SK-MEL-5 (cell line): Measurements from ENCODE around the gene NFATC4. TPM values are rescaled to one million over a fixed set of nuclear protein-coding genes. Genes with fewer than 3 reads are reported as not detected.

Experiments used
- DNase-seq: peaks from one replicate; pipeline ENCODE4 v3.0.0-alpha.2; 2016; ENCODE audit warnings: low read depth, low spot score
- in situ Hi-C: cut with HindIII; loops from 2 replicates; pipeline ENCODE4 v1.10.0; 2016; ENCODE audit warnings: low sequenced_read_pairs, high pct_unique_total_duplicates, low pct_unique_long_range_greater_than_20kb
- total RNA-seq: library from RNA; depleted of rRNA; stranded (reverse); fragments of >200 nt; shearing (Covaris generic); gene quantifications from 2 replicates; pipeline ENCODE4 v1.2.3, GENCODE V29; 2014

The NFATC4 gene
- total RNA-seq, 1 experiment from 2014 or later: 0.05 TPM

GRCh38 chr14:24411443-24412389 lies 43.7 kb downstream of the NFATC4 start:
- in situ Hi-C loops: no loop called here
- peak; percentile 71 for DNase-seq

- in situ Hi-C loops: no loop called here
- DNase-seq: no peak
Observed at GRCh38 chr14:24414077-24414476, 46.1 kb downstream of the NFATC4 start.

- in situ Hi-C loops: no loop called here
Observed at GRCh38 chr14:24414732-24415420, 46.9 kb downstream of the NFATC4 start.

GRCh38 chr14:24415421-24416253 lies 47.7 kb downstream of the NFATC4 start:
- DNase-seq: no peak
- in situ Hi-C loops: no loop called here

More at GRCh38 chr14:24414732-24415420, 46.9 kb downstream of the NFATC4 start:
- DNase-seq: no peak

GRCh38 chr14:24416254-24416931 lies 48.4 kb downstream of the NFATC4 start:
- no peak for DNase-seq
- in situ Hi-C loops: no loop called here

- DNase-seq: no peak
- in situ Hi-C loops: no loop called here
Observed at GRCh38 chr14:24416932-24417619, 49.1 kb downstream of the NFATC4 start.

- in situ Hi-C loops: no loop called here
- no peak for DNase-seq
Observed at GRCh38 chr14:24417832-24418491, 50.0 kb downstream of the NFATC4 start.

- in situ Hi-C loops: no loop called here
- no peak for DNase-seq
Observed at GRCh38 chr14:24418492-24418873, 50.5 kb downstream of the NFATC4 start.

- DNase-seq: no peak
- in situ Hi-C loops: loop anchor here (10.0 kb wide), 1 partner anchor 87 kb away; the partner anchor contains the start of genes ADCY4 and RIPK3
Observed at GRCh38 chr14:24422261-24422660, 54.3 kb downstream of the NFATC4 start.

- no peak for DNase-seq
- in situ Hi-C loops: loop anchor here (10.0 kb wide), 1 partner anchor 88 kb away; the partner anchor contains the start of genes ADCY4 and RIPK3
Observed at GRCh38 chr14:24422694-24423601, 55.0 kb downstream of the NFATC4 start.

- DNase-seq: no peak
- in situ Hi-C loops: loop anchor here (10.0 kb wide), 1 partner anchor 91 kb away; the partner anchor contains the start of genes ADCY4 and RIPK3
Observed at GRCh38 chr14:24425704-24426103, 57.7 kb downstream of the NFATC4 start.

GRCh38 chr14:24426150-24426911 lies 58.3 kb downstream of the NFATC4 start:
- in situ Hi-C loops: loop anchor here (10.0 kb wide), 1 partner anchor 92 kb away; the partner anchor contains the start of genes ADCY4 and RIPK3
- no peak for DNase-seq

- DNase-seq: no peak
- in situ Hi-C loops: loop anchor here (10.0 kb wide), 1 partner anchor 92 kb away; the partner anchor contains the start of genes ADCY4 and RIPK3
Observed at GRCh38 chr14:24426912-24427536, 59.0 kb downstream of the NFATC4 start.
